Panc1 (cell line): ENCODE data around the gene WSCD1.

Experiments used
- POLR2AphosphoS5 ChIP-seq: IDR thresholded peaks from 2 replicates; pipeline ENCODE4 v1.6.1; 2012; ENCODE audit warnings: mild to moderate bottlenecking, low read depth, low read length, moderate library complexity
- SIN3A ChIP-seq: IDR thresholded peaks from 2 replicates; pipeline ENCODE4 v1.6.1; 2012; ENCODE audit warnings: low read depth, mild to moderate bottlenecking, low read length, moderate library complexity, borderline replicate concordance; ENCODE audit not compliant: insufficient read depth
- TCF7L2 ChIP-seq: IDR thresholded peaks from 2 replicates; pipeline ENCODE4 v1.6.1; 2011; ENCODE audit warnings: mild to moderate bottlenecking, low read depth, low read length, inconsistent platforms
- TF ChIP-seq, protein P1 (sequence below): fragments of 450-650 bp; IDR thresholded peaks from 2 replicates; pipeline ENCODE4 v1.5.1; 2017; ENCODE audit warnings: mild to moderate bottlenecking
- TF ChIP-seq, protein P2 (sequence below), 2 experiments: IDR thresholded peaks; 2 replicates each; pipeline ENCODE4 v1.6.1; 2011 to 2012; ENCODE audit warnings: low read depth in 2 of 2, control low read depth in 1 of 2, low read length in 1 of 2, mild to moderate bottlenecking in 1 of 2, moderate library complexity in 1 of 2; ENCODE audit not compliant: insufficient read depth in 1 of 2

DNA sequence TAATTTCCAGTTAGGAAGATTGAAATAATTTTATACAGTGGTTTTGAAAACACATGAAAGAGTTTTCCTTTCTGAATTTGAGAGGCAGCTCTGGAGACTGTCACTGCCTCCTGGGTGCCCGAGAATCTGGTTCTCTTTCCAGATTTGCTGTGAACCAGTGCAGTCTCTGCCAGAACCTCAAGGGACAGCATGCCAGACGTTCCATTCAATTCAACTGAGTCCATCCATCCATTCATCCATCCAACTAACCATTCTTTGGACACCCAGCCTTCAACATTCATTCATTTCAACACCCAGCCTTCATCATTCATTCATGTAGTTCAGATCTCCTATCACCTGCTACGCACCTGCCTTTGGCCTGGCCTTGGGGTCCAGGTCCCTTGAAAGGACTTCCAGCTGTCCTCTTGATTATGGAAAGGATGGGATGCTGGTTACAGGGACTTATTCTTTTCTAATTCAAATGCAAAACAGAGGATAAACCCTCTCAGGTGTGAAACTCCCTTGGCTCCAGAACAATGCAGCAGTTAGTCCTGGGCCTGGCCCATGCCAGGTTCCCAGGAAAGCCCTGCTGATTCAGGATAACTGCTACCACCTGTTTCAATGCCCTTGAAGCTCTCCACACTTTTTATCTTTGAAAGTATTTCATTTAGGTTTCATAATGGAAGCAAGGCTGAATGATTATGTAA lies 68.7 kb downstream of the WSCD1 start:
- TF ChIP-seq, protein P1, sequence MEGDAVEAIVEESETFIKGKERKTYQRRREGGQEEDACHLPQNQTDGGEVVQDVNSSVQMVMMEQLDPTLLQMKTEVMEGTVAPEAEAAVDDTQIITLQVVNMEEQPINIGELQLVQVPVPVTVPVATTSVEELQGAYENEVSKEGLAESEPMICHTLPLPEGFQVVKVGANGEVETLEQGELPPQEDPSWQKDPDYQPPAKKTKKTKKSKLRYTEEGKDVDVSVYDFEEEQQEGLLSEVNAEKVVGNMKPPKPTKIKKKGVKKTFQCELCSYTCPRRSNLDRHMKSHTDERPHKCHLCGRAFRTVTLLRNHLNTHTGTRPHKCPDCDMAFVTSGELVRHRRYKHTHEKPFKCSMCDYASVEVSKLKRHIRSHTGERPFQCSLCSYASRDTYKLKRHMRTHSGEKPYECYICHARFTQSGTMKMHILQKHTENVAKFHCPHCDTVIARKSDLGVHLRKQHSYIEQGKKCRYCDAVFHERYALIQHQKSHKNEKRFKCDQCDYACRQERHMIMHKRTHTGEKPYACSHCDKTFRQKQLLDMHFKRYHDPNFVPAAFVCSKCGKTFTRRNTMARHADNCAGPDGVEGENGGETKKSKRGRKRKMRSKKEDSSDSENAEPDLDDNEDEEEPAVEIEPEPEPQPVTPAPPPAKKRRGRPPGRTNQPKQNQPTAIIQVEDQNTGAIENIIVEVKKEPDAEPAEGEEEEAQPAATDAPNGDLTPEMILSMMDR = no peak
- TF ChIP-seq TCF7L2 = no peak
- no peak for TF ChIP-seq POLR2AphosphoS5
- TF ChIP-seq, protein P2, sequence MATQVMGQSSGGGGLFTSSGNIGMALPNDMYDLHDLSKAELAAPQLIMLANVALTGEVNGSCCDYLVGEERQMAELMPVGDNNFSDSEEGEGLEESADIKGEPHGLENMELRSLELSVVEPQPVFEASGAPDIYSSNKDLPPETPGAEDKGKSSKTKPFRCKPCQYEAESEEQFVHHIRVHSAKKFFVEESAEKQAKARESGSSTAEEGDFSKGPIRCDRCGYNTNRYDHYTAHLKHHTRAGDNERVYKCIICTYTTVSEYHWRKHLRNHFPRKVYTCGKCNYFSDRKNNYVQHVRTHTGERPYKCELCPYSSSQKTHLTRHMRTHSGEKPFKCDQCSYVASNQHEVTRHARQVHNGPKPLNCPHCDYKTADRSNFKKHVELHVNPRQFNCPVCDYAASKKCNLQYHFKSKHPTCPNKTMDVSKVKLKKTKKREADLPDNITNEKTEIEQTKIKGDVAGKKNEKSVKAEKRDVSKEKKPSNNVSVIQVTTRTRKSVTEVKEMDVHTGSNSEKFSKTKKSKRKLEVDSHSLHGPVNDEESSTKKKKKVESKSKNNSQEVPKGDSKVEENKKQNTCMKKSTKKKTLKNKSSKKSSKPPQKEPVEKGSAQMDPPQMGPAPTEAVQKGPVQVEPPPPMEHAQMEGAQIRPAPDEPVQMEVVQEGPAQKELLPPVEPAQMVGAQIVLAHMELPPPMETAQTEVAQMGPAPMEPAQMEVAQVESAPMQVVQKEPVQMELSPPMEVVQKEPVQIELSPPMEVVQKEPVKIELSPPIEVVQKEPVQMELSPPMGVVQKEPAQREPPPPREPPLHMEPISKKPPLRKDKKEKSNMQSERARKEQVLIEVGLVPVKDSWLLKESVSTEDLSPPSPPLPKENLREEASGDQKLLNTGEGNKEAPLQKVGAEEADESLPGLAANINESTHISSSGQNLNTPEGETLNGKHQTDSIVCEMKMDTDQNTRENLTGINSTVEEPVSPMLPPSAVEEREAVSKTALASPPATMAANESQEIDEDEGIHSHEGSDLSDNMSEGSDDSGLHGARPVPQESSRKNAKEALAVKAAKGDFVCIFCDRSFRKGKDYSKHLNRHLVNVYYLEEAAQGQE (IDR thresholded peaks at IDR 0.05; ENCODE audit: insufficient read depth in 1 of 2, low read depth in 2 of 2, low read length in 1 of 2) = no peak
- TF ChIP-seq SIN3A = no peak
